Measurements from ENCODE around the gene GATAD2A. TPM values are rescaled to one million over a fixed set of nuclear protein-coding genes. Genes with fewer than 3 reads are reported as not detected.

Gene GATAD2A
- total RNA-seq, 3 donors from 2014 or later: 89.3 to 117 (median 107) TPM

DNA sequence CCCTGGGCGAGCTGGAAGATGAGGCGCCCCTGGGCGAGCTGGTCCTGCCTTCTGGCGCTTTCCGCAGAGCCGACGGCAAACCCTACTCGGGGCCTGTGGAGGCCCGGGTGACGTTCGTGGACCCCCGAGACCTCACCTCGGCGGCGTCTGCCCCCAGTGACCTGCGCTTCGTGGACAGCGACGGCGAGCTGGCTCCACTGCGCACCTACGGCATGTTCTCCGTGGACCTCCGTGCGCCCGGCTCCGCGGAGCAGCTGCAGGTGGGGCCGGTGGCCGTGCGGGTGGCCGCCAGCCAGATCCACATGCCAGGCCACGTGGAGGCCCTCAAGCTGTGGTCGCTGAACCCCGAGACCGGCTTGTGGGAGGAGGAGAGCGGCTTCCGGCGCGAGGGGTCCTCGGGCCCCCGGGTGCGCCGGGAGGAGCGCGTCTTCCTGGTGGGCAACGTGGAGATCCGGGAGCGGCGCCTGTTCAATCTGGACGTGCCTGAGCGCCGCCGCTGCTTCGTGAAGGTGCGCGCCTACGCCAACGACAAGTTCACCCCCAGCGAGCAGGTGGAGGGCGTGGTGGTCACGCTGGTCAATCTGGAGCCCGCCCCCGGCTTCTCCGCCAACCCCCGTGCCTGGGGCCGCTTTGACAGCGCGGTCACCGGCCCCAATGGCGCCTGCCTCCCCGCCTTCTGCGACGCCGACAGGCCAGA, 138.9 kb downstream of the GATAD2A start:
- H3K36me3 ChIP-seq (ENCODE audit: low read depth): no peaks in the 10 kb centered on the region
- H3K4me3 ChIP-seq: no peak overlapping the region
- ATAC-seq (no peak), DNase-seq (no peak)
- TF ChIP-seq, protein P1, sequence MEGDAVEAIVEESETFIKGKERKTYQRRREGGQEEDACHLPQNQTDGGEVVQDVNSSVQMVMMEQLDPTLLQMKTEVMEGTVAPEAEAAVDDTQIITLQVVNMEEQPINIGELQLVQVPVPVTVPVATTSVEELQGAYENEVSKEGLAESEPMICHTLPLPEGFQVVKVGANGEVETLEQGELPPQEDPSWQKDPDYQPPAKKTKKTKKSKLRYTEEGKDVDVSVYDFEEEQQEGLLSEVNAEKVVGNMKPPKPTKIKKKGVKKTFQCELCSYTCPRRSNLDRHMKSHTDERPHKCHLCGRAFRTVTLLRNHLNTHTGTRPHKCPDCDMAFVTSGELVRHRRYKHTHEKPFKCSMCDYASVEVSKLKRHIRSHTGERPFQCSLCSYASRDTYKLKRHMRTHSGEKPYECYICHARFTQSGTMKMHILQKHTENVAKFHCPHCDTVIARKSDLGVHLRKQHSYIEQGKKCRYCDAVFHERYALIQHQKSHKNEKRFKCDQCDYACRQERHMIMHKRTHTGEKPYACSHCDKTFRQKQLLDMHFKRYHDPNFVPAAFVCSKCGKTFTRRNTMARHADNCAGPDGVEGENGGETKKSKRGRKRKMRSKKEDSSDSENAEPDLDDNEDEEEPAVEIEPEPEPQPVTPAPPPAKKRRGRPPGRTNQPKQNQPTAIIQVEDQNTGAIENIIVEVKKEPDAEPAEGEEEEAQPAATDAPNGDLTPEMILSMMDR (IDR thresholded peaks at IDR 0.05): no peak
- peaks cover 8% of the 10 kb centered on the region for H3K4me1 ChIP-seq (ENCODE audit: low read depth)
- intact Hi-C loops (cut with DNase I, micrococcal nuclease): no loop called here
- H3K9me3 ChIP-seq: no peaks in the 10 kb centered on the region

DNA sequence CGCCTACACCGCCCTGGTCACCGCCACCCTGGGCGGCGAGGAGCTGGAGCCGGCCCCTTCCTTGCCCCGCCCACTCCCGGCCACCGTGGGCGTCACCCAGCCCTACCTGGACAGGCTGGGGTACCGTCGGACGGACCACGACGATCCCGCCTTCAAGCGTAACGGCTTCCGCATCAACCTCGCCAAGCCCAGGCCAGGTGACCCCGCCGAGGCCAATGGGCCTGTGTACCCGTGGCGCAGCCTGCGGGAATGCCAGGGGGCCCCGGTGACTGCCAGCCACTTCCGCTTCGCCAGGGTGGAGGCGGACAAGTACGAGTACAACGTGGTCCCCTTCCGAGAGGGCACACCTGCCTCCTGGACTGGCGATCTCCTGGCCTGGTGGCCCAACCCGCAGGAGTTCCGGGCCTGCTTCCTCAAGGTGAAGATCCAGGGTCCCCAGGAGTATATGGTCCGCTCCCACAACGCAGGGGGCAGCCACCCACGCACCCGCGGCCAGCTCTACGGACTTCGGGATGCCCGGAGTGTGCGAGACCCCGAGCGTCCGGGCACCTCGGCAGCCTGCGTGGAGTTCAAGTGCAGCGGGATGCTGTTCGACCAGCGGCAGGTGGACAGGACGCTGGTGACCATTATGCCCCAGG, 139.6 kb downstream of the GATAD2A start:
- DNase-seq (no peak), ATAC-seq (no peak)
- Histone ChIP-seq H3K9me3 (no peaks in the 10 kb centered on the region), H3K36me3 (ENCODE audit: low read depth) (no peaks in the 10 kb centered on the region), H3K4me3 (no peak overlapping the region), H3K4me1 (ENCODE audit: low read depth) (peaks cover 8% of the 10 kb centered on the region)
- TF ChIP-seq, protein P1 (IDR thresholded peaks at IDR 0.05): no peak
- intact Hi-C loops (cut with DNase I, micrococcal nuclease): no loop called here

DNA sequence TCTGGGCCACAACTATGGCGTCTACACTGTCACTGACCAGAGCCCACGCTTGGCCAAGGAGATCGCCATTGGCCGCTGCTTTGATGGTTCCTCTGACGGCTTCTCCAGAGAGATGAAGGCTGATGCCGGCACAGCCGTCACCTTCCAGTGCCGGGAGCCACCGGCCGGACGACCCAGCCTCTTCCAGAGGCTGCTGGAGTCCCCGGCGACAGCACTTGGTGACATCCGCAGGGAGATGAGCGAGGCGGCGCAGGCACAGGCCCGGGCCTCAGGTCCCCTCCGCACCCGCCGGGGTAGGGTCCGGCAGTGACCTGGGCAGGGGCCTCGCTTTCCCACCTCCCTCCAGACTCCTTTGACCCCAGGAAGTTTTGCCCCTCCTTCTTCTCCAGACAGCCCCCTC, 140.2 kb downstream of the GATAD2A start:
- Histone ChIP-seq H3K4me3 (no peak overlapping the region), H3K9me3 (no peaks in the 10 kb centered on the region), H3K4me1 (ENCODE audit: low read depth) (peaks cover 4% of the 10 kb centered on the region), H3K36me3 (ENCODE audit: low read depth) (no peaks in the 10 kb centered on the region)
- ATAC-seq: no peak
- intact Hi-C loops (cut with DNase I, micrococcal nuclease): no loop called here
- DNase-seq: no peak
- TF ChIP-seq, protein P1 (IDR thresholded peaks at IDR 0.05): no peak

DNA sequence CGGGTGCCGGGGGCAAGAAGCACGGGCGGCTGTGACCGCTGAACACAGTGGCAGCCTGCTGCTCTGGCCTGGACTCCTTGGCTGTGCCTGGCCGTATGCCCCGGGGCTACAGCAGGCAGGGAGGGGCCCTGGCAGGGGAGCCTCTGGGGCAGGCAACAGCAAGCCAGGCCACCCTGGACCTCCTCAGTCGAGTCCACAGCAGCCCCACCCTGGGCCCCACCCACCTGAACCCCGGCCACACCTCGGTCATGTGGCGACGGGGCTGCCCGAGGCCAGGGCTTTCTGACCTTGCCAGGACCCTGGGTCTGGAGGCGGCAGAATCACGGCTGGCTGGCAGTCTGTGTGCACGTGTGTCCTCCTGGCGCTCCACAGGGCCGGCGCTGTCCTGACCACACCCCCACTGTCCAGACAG, 141.3 kb downstream of the GATAD2A start:
- DNase-seq (no peak), ATAC-seq (peak; percentile 12)
- H3K4me3 ChIP-seq: no peak overlapping the region
- no peaks in the 10 kb centered on the region for H3K9me3 ChIP-seq
- H3K36me3 ChIP-seq (ENCODE audit: low read depth): no peaks in the 10 kb centered on the region
- intact Hi-C loops (cut with DNase I, micrococcal nuclease): no loop called here
- TF ChIP-seq, protein P1 (IDR thresholded peaks at IDR 0.05): no peak
- H3K4me1 ChIP-seq (ENCODE audit: low read depth): no peaks in the 10 kb centered on the region

DNA sequence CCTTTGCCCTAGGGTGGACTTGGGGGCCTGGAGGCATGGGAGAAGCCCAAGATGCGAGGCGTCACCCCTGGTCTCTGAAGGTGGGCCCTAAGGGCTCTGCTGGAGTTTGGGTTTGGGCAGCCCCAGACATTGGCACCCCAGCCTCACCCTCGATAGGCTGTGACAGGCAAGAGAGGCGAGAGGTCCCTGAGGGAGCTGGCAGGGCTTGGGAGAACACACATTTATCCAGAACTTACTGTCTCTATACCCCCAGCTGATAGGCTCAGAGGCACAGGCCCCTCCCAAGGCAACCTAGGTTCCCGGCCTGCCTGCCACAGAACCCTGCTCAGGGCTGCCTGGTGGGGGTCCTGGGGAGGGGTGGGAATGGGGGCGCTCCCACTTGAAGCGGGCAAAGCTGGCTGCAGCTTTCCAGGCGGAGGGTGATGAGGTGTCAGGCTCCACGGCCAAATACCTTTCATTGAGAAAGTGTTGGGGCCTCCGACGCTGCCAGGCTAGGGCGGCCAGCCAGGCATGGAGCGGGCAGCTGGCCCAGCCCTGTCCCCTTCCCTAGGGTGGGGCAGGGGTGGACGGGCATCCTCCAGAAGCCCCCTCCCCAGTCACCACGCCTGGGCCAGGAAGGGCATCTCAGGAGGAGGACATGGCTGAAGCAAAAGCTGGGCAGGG, 142.3 kb downstream of the GATAD2A start:
- Histone ChIP-seq H3K9me3 (no peaks in the 10 kb centered on the region), H3K36me3 (ENCODE audit: low read depth) (no peaks in the 10 kb centered on the region), H3K4me1 (ENCODE audit: low read depth) (no peaks in the 10 kb centered on the region), H3K4me3 (no peak overlapping the region)
- no peak for DNase-seq
- intact Hi-C loops (cut with DNase I, micrococcal nuclease): no loop called here
- no peak for ATAC-seq
- TF ChIP-seq, protein P1 (IDR thresholded peaks at IDR 0.05): no peak

Data from mucosa of descending colon (tissue), 3 donors.